ENCODE data around the gene AJAP1. TPM values are rescaled to one million over a fixed set of nuclear protein-coding genes. Genes with fewer than 3 reads are reported as not detected.

AJAP1 gene
- total and polyA plus RNA-seq, 2 donors (not counting 1 experiment from before 2014, with no cell fraction given) = 0.01 TPM; not detected in 1

DNA sequence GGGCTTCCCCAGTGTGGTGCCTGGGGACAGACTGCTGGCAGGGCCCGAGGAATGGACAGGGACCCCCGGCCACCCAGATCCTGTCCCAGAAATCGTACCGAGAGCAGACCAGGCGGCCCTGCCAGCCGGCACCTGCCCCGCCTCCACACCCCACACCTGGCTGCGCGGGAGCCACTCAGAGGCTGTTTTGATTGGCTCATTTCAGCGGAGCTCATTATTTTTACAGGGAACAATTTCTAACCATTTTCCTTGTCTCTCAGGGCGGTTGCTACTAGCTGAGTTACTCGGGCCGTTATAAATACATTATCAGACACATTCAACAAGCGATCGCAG is 39.3 kb upstream of the AJAP1 start:
- no peak for DNase-seq (ENCODE audit: low read depth in 2 of 2)
- no peaks in the 10 kb centered on the region for H3K36me3 ChIP-seq (ENCODE audit: control insufficient read depth, insufficient read depth, low read length)
- H4K20me1 ChIP-seq (ENCODE audit: control insufficient read depth, extremely low read depth, insufficient read depth, low read length) = no peaks in the 10 kb centered on the region
- no peak overlapping the region for H3K27ac ChIP-seq (ENCODE audit: insufficient read depth, low read length)
- H3K27me3 ChIP-seq (ENCODE audit: control insufficient read depth, insufficient read depth, low read length) = no peaks in the 10 kb centered on the region
- no peak overlapping the region for H3K4me2 ChIP-seq (ENCODE audit: extremely low read depth, insufficient read depth, low read length)
- no peaks in the 10 kb centered on the region for H3K9me3 ChIP-seq (ENCODE audit: control insufficient read depth, insufficient read depth, low read depth, low read length)
- TF ChIP-seq CTCF (conservative IDR thresholded peaks at IDR 0.05 in 1 of 2, IDR thresholded peaks at IDR 0.05 in 1 of 2; ENCODE audit: low read depth in 1 of 2, low read length in 2 of 2) = no peak
- TF ChIP-seq EZH2 (IDR thresholded peaks at IDR 0.05; ENCODE audit: low read length, missing control alignments) = no peak
- H2AFZ ChIP-seq (ENCODE audit: low read length) = no peak overlapping the region
- no peaks in the 10 kb centered on the region for H3K4me1 ChIP-seq (ENCODE audit: control insufficient read depth, extremely low read depth, insufficient read depth, low read length)
- no peaks in the 10 kb centered on the region for H3K79me2 ChIP-seq (ENCODE audit: control insufficient read depth, insufficient read depth, low read length)
- H3K4me3 ChIP-seq (replicated peaks in 1 of 4; ENCODE audit: control extremely low read depth in 1 of 4, insufficient read depth in 1 of 4, low read depth in 3 of 4, low read length in 4 of 4) = no peak overlapping the region
- no peak overlapping the region for H3K9ac ChIP-seq (ENCODE audit: insufficient read depth, low read length)

- no peak overlapping the region for H2AFZ ChIP-seq (ENCODE audit: low read length)
- no peaks in the 10 kb centered on the region for H3K9me3 ChIP-seq (ENCODE audit: control insufficient read depth, insufficient read depth, low read depth, low read length)
- no peaks in the 10 kb centered on the region for H4K20me1 ChIP-seq (ENCODE audit: control insufficient read depth, extremely low read depth, insufficient read depth, low read length)
- no peak for DNase-seq (ENCODE audit: low read depth in 2 of 2)
- H3K4me3 ChIP-seq (replicated peaks in 1 of 4; ENCODE audit: control extremely low read depth in 1 of 4, insufficient read depth in 1 of 4, low read depth in 3 of 4, low read length in 4 of 4) = no peak overlapping the region
- H3K27ac ChIP-seq (ENCODE audit: insufficient read depth, low read length) = no peak overlapping the region
- no peaks in the 10 kb centered on the region for H3K27me3 ChIP-seq (ENCODE audit: control insufficient read depth, insufficient read depth, low read length)
- H3K79me2 ChIP-seq (ENCODE audit: control insufficient read depth, insufficient read depth, low read length) = no peaks in the 10 kb centered on the region
- no peaks in the 10 kb centered on the region for H3K4me1 ChIP-seq (ENCODE audit: control insufficient read depth, extremely low read depth, insufficient read depth, low read length)
- H3K36me3 ChIP-seq (ENCODE audit: control insufficient read depth, insufficient read depth, low read length) = no peaks in the 10 kb centered on the region
- no peak overlapping the region for H3K4me2 ChIP-seq (ENCODE audit: extremely low read depth, insufficient read depth, low read length)
- TF ChIP-seq EZH2 (IDR thresholded peaks at IDR 0.05; ENCODE audit: low read length, missing control alignments) (no peak), CTCF (conservative IDR thresholded peaks at IDR 0.05 in 1 of 2, IDR thresholded peaks at IDR 0.05 in 1 of 2; ENCODE audit: low read depth in 1 of 2, low read length in 2 of 2) (no peak)
- H3K9ac ChIP-seq (ENCODE audit: insufficient read depth, low read length) = no peak overlapping the region
Observed at GRCh38 chr1:4615501-4615900, 38.9 kb upstream of the AJAP1 start.

- Histone ChIP-seq H3K9me3 (ENCODE audit: control insufficient read depth, insufficient read depth, low read depth, low read length) (no peaks in the 10 kb centered on the region), H3K9ac (ENCODE audit: insufficient read depth, low read length) (no peak overlapping the region), H2AFZ (ENCODE audit: low read length) (no peak overlapping the region), H3K79me2 (ENCODE audit: control insufficient read depth, insufficient read depth, low read length) (no peaks in the 10 kb centered on the region), H3K36me3 (ENCODE audit: control insufficient read depth, insufficient read depth, low read length) (no peaks in the 10 kb centered on the region), H3K4me3 (replicated peaks in 1 of 4; ENCODE audit: control extremely low read depth in 1 of 4, insufficient read depth in 1 of 4, low read depth in 3 of 4, low read length in 4 of 4) (no peak overlapping the region), H4K20me1 (ENCODE audit: control insufficient read depth, extremely low read depth, insufficient read depth, low read length) (no peaks in the 10 kb centered on the region), H3K27ac (ENCODE audit: insufficient read depth, low read length) (no peak overlapping the region), H3K4me2 (ENCODE audit: extremely low read depth, insufficient read depth, low read length) (no peak overlapping the region), H3K4me1 (ENCODE audit: control insufficient read depth, extremely low read depth, insufficient read depth, low read length) (no peaks in the 10 kb centered on the region), H3K27me3 (ENCODE audit: control insufficient read depth, insufficient read depth, low read length) (no peaks in the 10 kb centered on the region)
- no peak for DNase-seq (ENCODE audit: low read depth in 2 of 2)
- no peak for TF ChIP-seq EZH2 (IDR thresholded peaks at IDR 0.05; ENCODE audit: low read length, missing control alignments)
- no peak for TF ChIP-seq CTCF (conservative IDR thresholded peaks at IDR 0.05 in 1 of 2, IDR thresholded peaks at IDR 0.05 in 1 of 2; ENCODE audit: low read depth in 1 of 2, low read length in 2 of 2)
Observed at GRCh38 chr1:4616831-4617465, 37.5 kb upstream of the AJAP1 start.

Measured in fibroblast of lung (primary cell).